Astrocyte (in vitro differentiated cells and primary cell): Measurements from ENCODE around the gene SLC38A6. TPM values are rescaled to one million over a fixed set of nuclear protein-coding genes. Genes with fewer than 3 reads are reported as not detected.

Source experiments
- DNase-seq: peaks from one replicate; pipeline ENCODE4 v3.0.0-alpha.2; 2010; ENCODE audit warnings: low read depth
- FAIRE-seq: peaks from 2 replicates; lab custom pipeline; 2011; peaks lifted over from hg19 to GRCh38; lab: Jason Lieb, UNC
- H2AFZ ChIP-seq: 2 replicates; pipeline ENCODE4 v1.6.0; 2012; ENCODE audit warnings: low read depth, low read length, inconsistent platforms
- H3K27ac ChIP-seq: 2 replicates; pipeline ENCODE4 v1.5.1; 2011; ENCODE audit warnings: low read depth, low read length, inconsistent platforms
- H3K27me3 ChIP-seq: 2 replicates; pipeline ENCODE4 v1.6.0; 2011; ENCODE audit warnings: low read length, inconsistent platforms; ENCODE audit not compliant: insufficient read depth
- H3K36me3 ChIP-seq: 2 replicates; pipeline ENCODE4 v1.5.1; 2011; ENCODE audit warnings: low read length, inconsistent platforms; ENCODE audit not compliant: insufficient read depth
- H3K4me1 ChIP-seq: 2 replicates; pipeline ENCODE4 v1.5.1; 2011; ENCODE audit warnings: low read length, inconsistent platforms; ENCODE audit not compliant: insufficient read depth
- H3K4me2 ChIP-seq: 2 replicates; pipeline ENCODE4 v1.6.0; 2012; ENCODE audit warnings: low read length, inconsistent platforms
- H3K4me3 ChIP-seq: 2 replicates; pipeline ENCODE4 v1.5.1; 2011; ENCODE audit warnings: low read depth, mild to moderate bottlenecking, low read length, inconsistent platforms; ENCODE audit not compliant: insufficient read depth
- H3K79me2 ChIP-seq: 2 replicates; pipeline ENCODE4 v1.6.0; 2012; ENCODE audit warnings: mild to moderate bottlenecking, low read length, inconsistent platforms; ENCODE audit not compliant: insufficient read depth
- H3K9ac ChIP-seq: 2 replicates; pipeline ENCODE4 v1.6.0; 2012; ENCODE audit warnings: mild to moderate bottlenecking, low read length, inconsistent platforms
- H3K9me3 ChIP-seq: 2 replicates; pipeline ENCODE4 v1.5.1; 2012; ENCODE audit warnings: low read depth, mild to moderate bottlenecking, low read length, inconsistent platforms; ENCODE audit not compliant: insufficient read depth
- H4K20me1 ChIP-seq: 2 replicates; pipeline ENCODE4 v1.6.0; 2012; ENCODE audit warnings: low read length, inconsistent platforms; ENCODE audit not compliant: insufficient read depth
- H3K27ac Mint-ChIP-seq: one replicate; pipeline ENCODE4 v1.8.0; 2021; ENCODE audit warnings: mild to moderate bottlenecking, mixed read lengths; ENCODE audit not compliant: unreplicated experiment
- H3K27me3 Mint-ChIP-seq: one replicate; pipeline ENCODE4 v1.8.0; 2021; ENCODE audit warnings: low read depth, mixed read lengths; ENCODE audit not compliant: unreplicated experiment
- H3K36me3 Mint-ChIP-seq: one replicate; pipeline ENCODE4 v1.8.0; 2021; ENCODE audit warnings: low read depth, mixed read lengths; ENCODE audit not compliant: unreplicated experiment
- H3K4me1 Mint-ChIP-seq: one replicate; pipeline ENCODE4 v1.8.0; 2021; ENCODE audit warnings: low read depth, mixed read lengths; ENCODE audit not compliant: unreplicated experiment
- H3K4me3 Mint-ChIP-seq: one replicate; pipeline ENCODE4 v1.8.0; 2021; ENCODE audit warnings: mild to moderate bottlenecking, moderate library complexity, mixed read lengths; ENCODE audit not compliant: unreplicated experiment
- H3K9me3 Mint-ChIP-seq: one replicate; pipeline ENCODE4 v1.8.0; 2021; ENCODE audit warnings: mild to moderate bottlenecking, mixed read lengths; ENCODE audit not compliant: unreplicated experiment
- CTCF ChIP-seq: IDR thresholded peaks from 2 replicates; pipeline ENCODE4 v1.5.1; 2011; ENCODE audit warnings: low read depth, mild to moderate bottlenecking, inconsistent platforms, low read length, moderate library complexity; ENCODE audit not compliant: insufficient read depth
- EZH2 ChIP-seq: IDR thresholded peaks from 2 replicates; pipeline ENCODE4 v1.6.1; 2012; ENCODE audit warnings: mild to moderate bottlenecking, low read length, inconsistent platforms; ENCODE audit not compliant: insufficient read depth
- total RNA-seq: library from RNA; stranded (reverse); gene quantifications from 2 replicates; pipeline ENCODE4 v1.2.1, GENCODE V29; 2021

Gene SLC38A6
- total RNA-seq, 1 donor from 2014 or later: 14.9 TPM

GRCh38 chr14:60945984-60946383, 35.1 kb upstream of the SLC38A6 start:
- Mint-ChIP-seq H3K27ac (no peak overlapping the region), H3K9me3 (no peaks in the 10 kb centered on the region), H3K36me3 (no peaks in the 10 kb centered on the region), H3K4me1 (peaks cover 7% of the 10 kb centered on the region), H3K4me3 (no peak overlapping the region), H3K27me3 (no peaks in the 10 kb centered on the region)
- TF ChIP-seq CTCF (no peak), EZH2 (no peak)
- no peak overlapping the region for H3K4me3 ChIP-seq
- H3K36me3 ChIP-seq: no peaks in the 10 kb centered on the region
- no peaks in the 10 kb centered on the region for H3K4me1 ChIP-seq
- FAIRE-seq (no peak), DNase-seq (peak; percentile 36)
- no peaks in the 10 kb centered on the region for H3K79me2 ChIP-seq
- no peak overlapping the region for H2AFZ ChIP-seq
- no peak overlapping the region for H3K27ac ChIP-seq
- H3K9me3 ChIP-seq: no peaks in the 10 kb centered on the region
- H3K9ac ChIP-seq: no peak overlapping the region
- H3K27me3 ChIP-seq: no peaks in the 10 kb centered on the region
- H3K4me2 ChIP-seq: no peak overlapping the region
- no peaks in the 10 kb centered on the region for H4K20me1 ChIP-seq

GRCh38 chr14:60946773-60947172, 34.3 kb upstream of the SLC38A6 start:
- FAIRE-seq (no peak), DNase-seq (no peak)
- Mint-ChIP-seq H3K36me3 (no peaks in the 10 kb centered on the region), H3K9me3 (no peaks in the 10 kb centered on the region), H3K27ac (no peak overlapping the region), H3K4me3 (no peak overlapping the region), H3K4me1 (peaks cover 7% of the 10 kb centered on the region), H3K27me3 (no peaks in the 10 kb centered on the region)
- H3K4me2 ChIP-seq: no peak overlapping the region
- no peaks in the 10 kb centered on the region for H4K20me1 ChIP-seq
- H3K79me2 ChIP-seq: no peaks in the 10 kb centered on the region
- no peak overlapping the region for H3K9ac ChIP-seq
- no peak overlapping the region for H2AFZ ChIP-seq
- no peaks in the 10 kb centered on the region for H3K9me3 ChIP-seq
- H3K36me3 ChIP-seq: no peaks in the 10 kb centered on the region
- peaks cover 3% of the 10 kb centered on the region for H3K4me1 ChIP-seq
- no peaks in the 10 kb centered on the region for H3K27me3 ChIP-seq
- TF ChIP-seq CTCF (no peak), EZH2 (no peak)
- H3K4me3 ChIP-seq: no peak overlapping the region
- H3K27ac ChIP-seq: no peak overlapping the region

GRCh38 chr14:60951776-60952435, 29.1 kb upstream of the SLC38A6 start:
- Histone ChIP-seq H3K36me3 (no peaks in the 10 kb centered on the region), H3K4me1 (peaks cover 3% of the 10 kb centered on the region), H3K27me3 (no peaks in the 10 kb centered on the region), H3K9ac (no peak overlapping the region), H3K4me3 (no peak overlapping the region), H3K4me2 (no peak overlapping the region), H3K9me3 (no peaks in the 10 kb centered on the region), H2AFZ (no peak overlapping the region), H3K79me2 (no peaks in the 10 kb centered on the region), H3K27ac (no peak overlapping the region), H4K20me1 (no peaks in the 10 kb centered on the region)
- DNase-seq: peak; percentile 62
- H3K36me3 Mint-ChIP-seq: peaks cover 7% of the 10 kb centered on the region
- TF ChIP-seq EZH2 (no peak), CTCF (no peak)
- no peak overlapping the region for H3K4me3 Mint-ChIP-seq
- H3K27me3 Mint-ChIP-seq: no peaks in the 10 kb centered on the region
- H3K9me3 Mint-ChIP-seq: no peaks in the 10 kb centered on the region
- no peak overlapping the region for H3K27ac Mint-ChIP-seq
- no peaks in the 10 kb centered on the region for H3K4me1 Mint-ChIP-seq
- no peak for FAIRE-seq
